Fibroblast of lung (primary cell): ENCODE measurements around the gene TUT7. TPM values are rescaled to one million over a fixed set of nuclear protein-coding genes. Genes with fewer than 3 reads are reported as not detected.

ENCODE experiments used
- DNase-seq, 2 donors: peaks; one replicate each; pipeline versions ENCODE4 v3.0.0 to v3.0.0-alpha.2; 2010; ENCODE audit warnings: low read depth in 2 of 2
- H2AFZ ChIP-seq: 2 replicates; pipeline ENCODE4 v1.5.1; 2012; ENCODE audit warnings: low read length, control low read depth, inconsistent platforms
- H3K27ac ChIP-seq: 2 replicates; pipeline ENCODE4 v1.5.1; 2011; ENCODE audit warnings: low read length, control low read depth; ENCODE audit not compliant: insufficient read depth
- H3K27me3 ChIP-seq: 2 replicates; pipeline ENCODE4 v1.5.1; 2011; ENCODE audit warnings: mild to moderate bottlenecking, low read length; ENCODE audit not compliant: control insufficient read depth, insufficient read depth
- H3K36me3 ChIP-seq: 2 replicates; pipeline ENCODE4 v1.5.1; 2011; ENCODE audit warnings: low read length; ENCODE audit not compliant: control insufficient read depth, insufficient read depth
- H3K4me1 ChIP-seq: 2 replicates; pipeline ENCODE4 v1.5.1; 2011; ENCODE audit warnings: low read length; ENCODE audit not compliant: control insufficient read depth, insufficient read depth; ENCODE audit errors: extremely low read depth
- H3K4me2 ChIP-seq: 2 replicates; pipeline ENCODE4 v1.5.1; 2011; ENCODE audit warnings: low read length, control low read depth; ENCODE audit not compliant: insufficient read depth; ENCODE audit errors: extremely low read depth
- H3K4me3 ChIP-seq, 4 experiments: fragments of 200-600 bp in 1 of 4; sonication (generic) in 1 of 4; replicated peaks in 1 of 4; 2 replicates each; pipeline ENCODE4 v1.5.1; 2011 to 2016; ENCODE audit warnings: low read length in 4 of 4, low read depth in 3 of 4, mild to moderate bottlenecking in 3 of 4, control low read depth in 2 of 4, inconsistent platforms in 1 of 4, mixed read lengths in 1 of 4; ENCODE audit not compliant: insufficient read depth in 1 of 4; ENCODE audit errors: control extremely low read depth in 1 of 4
- H3K79me2 ChIP-seq: 2 replicates; pipeline ENCODE4 v1.5.1; 2012; ENCODE audit warnings: mild to moderate bottlenecking, low read length, inconsistent platforms; ENCODE audit not compliant: control insufficient read depth, insufficient read depth
- H3K9ac ChIP-seq: 2 replicates; pipeline ENCODE4 v1.5.1; 2011; ENCODE audit warnings: mild to moderate bottlenecking, low read length, control low read depth; ENCODE audit not compliant: insufficient read depth
- H3K9me3 ChIP-seq: 2 replicates; pipeline ENCODE4 v1.5.1; 2012; ENCODE audit warnings: low read depth, low read length; ENCODE audit not compliant: control insufficient read depth, insufficient read depth
- H4K20me1 ChIP-seq: 2 replicates; pipeline ENCODE4 v1.5.1; 2011; ENCODE audit warnings: low read length; ENCODE audit not compliant: control insufficient read depth, insufficient read depth; ENCODE audit errors: extremely low read depth
- EZH2 ChIP-seq: IDR thresholded peaks from 2 replicates; pipeline ENCODE4 v1.5.1; 2012; ENCODE audit warnings: low read length, control low read depth, mild to moderate bottlenecking; ENCODE audit errors: missing control alignments
- polyA plus RNA-seq, 2 donors: library from polyadenylated mRNA; depleted of rRNA in 1 of 2; stranded (reverse) in 1 of 2; unstranded in 1 of 2; fragments of >200 nt; gene quantifications; 2 replicates each; pipeline ENCODE4 v1.2.1, GENCODE V29; 2011 to 2012; ENCODE audit warnings: missing spikeins in 1 of 2
- total RNA-seq: library from RNA; depleted of rRNA; stranded (reverse); fragments of >200 nt; gene quantifications from 2 replicates; pipeline ENCODE4 v1.2.1, GENCODE V29; 2014
- TF ChIP-seq, protein P1 (sequence below), 2 donors: IDR thresholded peaks in 1 of 2; conservative IDR thresholded peaks in 1 of 2; 1 replicate in 1 of 2; 2 replicates in 1 of 2; pipeline ENCODE4 v1.5.1; 2011 to 2012; ENCODE audit warnings: low read length in 2 of 2, control low read depth in 1 of 2, inconsistent platforms in 1 of 2, low read depth in 1 of 2, mild to moderate bottlenecking in 1 of 2

The TUT7 gene
- total and polyA plus RNA-seq, 2 donors (not counting 1 experiment from before 2014, with no cell fraction given) = 31.8 to 36.3 TPM

DNA sequence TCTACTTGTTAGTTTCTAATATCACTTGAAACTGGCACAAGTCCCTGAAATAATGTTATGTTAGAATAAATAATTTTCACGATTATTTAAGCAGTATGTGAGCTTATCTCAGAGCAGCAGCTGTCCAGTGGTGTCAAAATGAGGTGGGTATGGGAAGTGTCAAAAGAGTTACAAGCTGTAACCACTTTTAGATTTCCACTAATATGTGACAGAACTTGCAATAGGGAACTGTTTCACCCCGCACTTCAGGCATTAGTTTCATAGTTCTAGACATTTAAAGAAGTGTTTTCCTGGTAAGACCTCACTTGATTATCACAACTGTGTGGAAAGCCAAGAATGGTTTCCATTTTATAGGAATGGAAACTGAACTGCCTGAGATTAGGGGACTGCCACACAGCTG lies 68.9 kb downstream of the TUT7 start:
- H3K9ac ChIP-seq = no peak overlapping the region
- no peak overlapping the region for H3K4me2 ChIP-seq
- H3K9me3 ChIP-seq = no peaks in the 10 kb centered on the region
- no peak overlapping the region for H3K4me3 ChIP-seq
- H4K20me1 ChIP-seq = no peaks in the 10 kb centered on the region
- H3K27ac ChIP-seq = no peak overlapping the region
- TF ChIP-seq, protein P1, sequence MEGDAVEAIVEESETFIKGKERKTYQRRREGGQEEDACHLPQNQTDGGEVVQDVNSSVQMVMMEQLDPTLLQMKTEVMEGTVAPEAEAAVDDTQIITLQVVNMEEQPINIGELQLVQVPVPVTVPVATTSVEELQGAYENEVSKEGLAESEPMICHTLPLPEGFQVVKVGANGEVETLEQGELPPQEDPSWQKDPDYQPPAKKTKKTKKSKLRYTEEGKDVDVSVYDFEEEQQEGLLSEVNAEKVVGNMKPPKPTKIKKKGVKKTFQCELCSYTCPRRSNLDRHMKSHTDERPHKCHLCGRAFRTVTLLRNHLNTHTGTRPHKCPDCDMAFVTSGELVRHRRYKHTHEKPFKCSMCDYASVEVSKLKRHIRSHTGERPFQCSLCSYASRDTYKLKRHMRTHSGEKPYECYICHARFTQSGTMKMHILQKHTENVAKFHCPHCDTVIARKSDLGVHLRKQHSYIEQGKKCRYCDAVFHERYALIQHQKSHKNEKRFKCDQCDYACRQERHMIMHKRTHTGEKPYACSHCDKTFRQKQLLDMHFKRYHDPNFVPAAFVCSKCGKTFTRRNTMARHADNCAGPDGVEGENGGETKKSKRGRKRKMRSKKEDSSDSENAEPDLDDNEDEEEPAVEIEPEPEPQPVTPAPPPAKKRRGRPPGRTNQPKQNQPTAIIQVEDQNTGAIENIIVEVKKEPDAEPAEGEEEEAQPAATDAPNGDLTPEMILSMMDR (conservative IDR thresholded peaks at IDR 0.05 in 1 of 2, IDR thresholded peaks at IDR 0.05 in 1 of 2; ENCODE audit: low read depth in 1 of 2, low read length in 2 of 2) = no peak
- no peak for TF ChIP-seq EZH2
- no peaks in the 10 kb centered on the region for H3K36me3 ChIP-seq
- peaks cover 15% of the 10 kb centered on the region for H3K79me2 ChIP-seq
- no peak overlapping the region for H2AFZ ChIP-seq
- peaks cover 4% of the 10 kb centered on the region for H3K4me1 ChIP-seq
- DNase-seq = no peak
- H3K27me3 ChIP-seq = no peaks in the 10 kb centered on the region

DNA sequence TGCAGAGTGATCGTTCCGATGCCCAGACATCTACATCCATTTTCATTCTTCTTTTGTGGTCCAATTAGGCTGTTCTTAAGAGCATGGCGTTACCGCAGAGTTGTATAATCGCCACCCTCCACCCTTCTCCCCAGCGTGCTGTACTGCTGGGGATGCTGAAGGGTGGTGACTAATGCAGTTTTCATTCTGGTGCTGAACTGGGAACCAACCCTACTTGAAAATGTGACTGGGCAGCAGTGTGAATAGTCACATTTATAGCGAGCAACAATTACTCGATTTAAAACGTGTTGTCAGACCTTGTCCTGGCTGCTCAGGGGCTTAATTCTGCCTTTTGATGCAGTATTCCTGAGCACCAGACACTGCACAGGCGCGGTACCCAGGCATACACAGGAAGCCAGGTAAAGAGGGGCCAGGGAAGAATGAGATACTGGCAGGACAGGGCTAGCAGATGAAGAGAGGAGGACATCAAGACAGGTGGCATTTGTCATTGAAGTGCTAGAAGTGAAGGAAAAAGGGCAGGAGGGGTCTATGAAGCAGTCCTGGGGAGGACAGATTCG lies 71.2 kb downstream of the TUT7 start:
- H3K4me2 ChIP-seq = peak overlapping the region; percentile 61
- H4K20me1 ChIP-seq = no peaks in the 10 kb centered on the region
- H3K9me3 ChIP-seq = no peaks in the 10 kb centered on the region
- no peaks in the 10 kb centered on the region for H3K27me3 ChIP-seq
- H3K36me3 ChIP-seq = no peaks in the 10 kb centered on the region
- H3K4me1 ChIP-seq = peaks cover 4% of the 10 kb centered on the region
- H3K9ac ChIP-seq = peak overlapping the region; percentile 98
- H3K4me3 ChIP-seq = peak overlapping the region; percentile 77 to 97 (median 93)
- DNase-seq = peak; percentile 87 to 92
- peaks cover 36% of the 10 kb centered on the region for H3K79me2 ChIP-seq
- peak overlapping the region; percentile 89 for H3K27ac ChIP-seq
- H2AFZ ChIP-seq = peak overlapping the region; percentile 80
- TF ChIP-seq, protein P1 (conservative IDR thresholded peaks at IDR 0.05 in 1 of 2, IDR thresholded peaks at IDR 0.05 in 1 of 2; ENCODE audit: low read depth in 1 of 2, low read length in 2 of 2) = no peak
- TF ChIP-seq EZH2 = no peak

DNA sequence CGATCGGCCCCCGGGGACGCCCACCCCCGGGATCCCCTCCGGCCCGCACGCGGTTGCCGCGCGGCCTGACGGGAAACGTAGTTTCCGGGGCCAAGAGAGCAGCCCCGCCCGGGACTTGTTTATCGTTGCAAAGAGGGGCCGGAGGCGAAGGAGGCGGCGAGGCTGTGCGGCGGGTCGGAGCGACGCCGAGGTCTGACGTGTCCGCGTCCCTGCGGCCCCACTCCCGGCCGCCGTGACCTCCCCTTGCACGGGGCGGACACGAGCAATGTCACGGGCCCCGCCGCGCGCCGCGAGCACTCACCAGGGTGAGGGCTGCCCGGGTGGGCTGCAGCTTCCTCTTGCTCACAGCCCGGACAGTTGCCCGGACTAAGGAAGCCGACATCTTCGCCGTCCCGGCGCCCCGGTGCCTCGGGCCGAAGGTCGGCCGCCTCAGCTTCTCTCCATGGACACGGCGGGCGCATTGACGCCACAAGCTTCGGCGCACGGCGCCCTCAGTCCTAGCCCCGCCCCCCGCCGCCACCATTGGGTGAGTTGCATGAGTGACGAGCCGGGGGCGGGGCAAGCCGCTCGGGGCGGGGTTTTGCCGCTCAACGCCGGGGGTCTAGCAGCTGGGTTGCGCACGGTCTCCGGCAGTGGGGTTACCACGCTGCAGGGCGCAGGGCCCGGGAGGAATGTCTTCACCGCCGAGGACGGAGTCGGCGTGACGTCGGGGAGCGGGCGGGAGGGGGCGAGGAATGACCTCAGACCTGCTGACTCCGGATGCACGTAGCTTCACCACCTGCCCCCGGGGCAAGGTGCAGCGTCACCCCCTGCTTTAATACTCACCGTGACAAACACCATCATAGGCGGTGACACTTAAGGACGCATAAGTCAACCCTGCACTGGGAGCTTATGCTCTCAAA lies 71.9 kb downstream of the TUT7 start, which contains the start of gene ISCA1:
Gene ISCA1, minus strand, starts transcription at position 462 of the 902 bp plus-strand sequence. Its CDS starts 80 bp downstream, at position 382.
- Histone ChIP-seq H3K27me3 (no peaks in the 10 kb centered on the region), H3K9ac (peak within 1 kb of the TSS; percentile 98), H3K4me1 (peaks cover 4% of the 10 kb centered on the region), H3K9me3 (no peaks in the 10 kb centered on the region), H3K4me2 (peak within 1 kb of the TSS; percentile 95), H3K27ac (peak within 1 kb of the TSS; percentile 89), H4K20me1 (no peaks in the 10 kb centered on the region), H3K4me3 (peak within 1 kb of the TSS; percentile 77 to 97 (median 95)), H3K36me3 (no peaks in the 10 kb centered on the region), H3K79me2 (peaks cover 40% of the 10 kb centered on the region), H2AFZ (peak within 1 kb of the TSS; percentile 80)
- TF ChIP-seq, protein P1 (conservative IDR thresholded peaks at IDR 0.05 in 1 of 2, IDR thresholded peaks at IDR 0.05 in 1 of 2; ENCODE audit: low read depth in 1 of 2, low read length in 2 of 2) = no peak
- TF ChIP-seq EZH2 = no peak
- DNase-seq = peak; percentile 89 to 91
